Liver (tissue), 9 donors: ENCODE data around the gene CACNB4. TPM values are rescaled to one million over a fixed set of nuclear protein-coding genes. Genes with fewer than 3 reads are reported as not detected.

Experiments used
- DNase-seq: peaks from one replicate; pipeline ENCODE4 v3.0.0-alpha.2; 2017; ENCODE audit warnings: low spot score
- H3K27ac ChIP-seq, 2 donors: one replicate each; pipeline ENCODE4 v1.7.0; 2013; ENCODE audit warnings: inconsistent platforms in 2 of 2, low read length in 2 of 2, control low read depth in 1 of 2, low read depth in 1 of 2, mild to moderate bottlenecking in 1 of 2
- H3K27me3 ChIP-seq, 4 donors: one replicate each; pipeline versions ENCODE4 v1.6.1 to v1.7.0; 2013; ENCODE audit warnings: low read length in 3 of 4, inconsistent platforms in 1 of 4, mild to moderate bottlenecking in 1 of 4, moderate library complexity in 1 of 4; ENCODE audit not compliant: control insufficient read depth in 4 of 4, insufficient read depth in 4 of 4
- H3K36me3 ChIP-seq, 4 donors: one replicate each; pipeline versions ENCODE4 v1.6.1 to v1.7.0; 2013; ENCODE audit warnings: low read length in 3 of 4, mild to moderate bottlenecking in 3 of 4, low read depth in 1 of 4, moderate library complexity in 1 of 4; ENCODE audit not compliant: control insufficient read depth in 4 of 4, insufficient read depth in 3 of 4
- H3K4me1 ChIP-seq, 4 donors: one replicate each; pipeline versions ENCODE4 v1.6.1 to v1.7.0; 2013; ENCODE audit warnings: low read length in 3 of 4, mild to moderate bottlenecking in 3 of 4, moderate library complexity in 1 of 4; ENCODE audit not compliant: control insufficient read depth in 4 of 4, insufficient read depth in 4 of 4
- H3K4me3 ChIP-seq, 3 donors: one replicate each; pipeline versions ENCODE4 v1.6.1 to v1.7.0; 2013; ENCODE audit warnings: low read length in 3 of 3, control low read depth in 1 of 3, low read depth in 1 of 3, mild to moderate bottlenecking in 1 of 3
- H3K9ac ChIP-seq, 2 donors: one replicate each; pipeline ENCODE4 v1.7.0; 2013; ENCODE audit warnings: low read length in 2 of 2, mild to moderate bottlenecking in 2 of 2, moderate library complexity in 2 of 2, control low read depth in 1 of 2, low read depth in 1 of 2
- H3K9me3 ChIP-seq, 4 donors: one replicate each; pipeline versions ENCODE4 v1.6.1 to v1.7.0; 2013; ENCODE audit warnings: low read length in 3 of 4; ENCODE audit not compliant: control insufficient read depth in 4 of 4
- EGR1 ChIP-seq, 2 donors: IDR thresholded peaks; 2 replicates each; pipeline ENCODE4 v1.6.1; 2016 to 2018; ENCODE audit warnings: antibody characterized with exemption in 2 of 2, low read depth in 2 of 2
- FOXA1 ChIP-seq: IDR thresholded peaks from 2 replicates; pipeline ENCODE4 v1.6.1; 2016; ENCODE audit warnings: antibody characterized with exemption
- GABPA ChIP-seq, 2 donors: IDR thresholded peaks in 1 of 2; conservative IDR thresholded peaks in 1 of 2; 2 replicates each; pipeline ENCODE4 v1.6.1; 2016; ENCODE audit warnings: antibody characterized with exemption in 2 of 2, mild to moderate bottlenecking in 1 of 2, moderate library complexity in 1 of 2
- HNF4A ChIP-seq, 2 donors: conservative IDR thresholded peaks; 2 replicates each; pipeline ENCODE4 v1.6.1; 2016; ENCODE audit warnings: antibody characterized with exemption in 2 of 2, mild to moderate bottlenecking in 2 of 2
- HNF4G ChIP-seq: IDR thresholded peaks from 2 replicates; pipeline ENCODE4 v1.6.1; 2016; ENCODE audit warnings: antibody characterized with exemption
- JUND ChIP-seq, 2 donors: IDR thresholded peaks; 2 replicates each; pipeline ENCODE4 v1.6.1; 2016; ENCODE audit warnings: antibody characterized with exemption in 2 of 2
- RAD21 ChIP-seq, 2 donors: IDR thresholded peaks; 2 replicates each; pipeline ENCODE4 v1.6.1; 2016; ENCODE audit warnings: antibody characterized with exemption in 2 of 2, mild to moderate bottlenecking in 2 of 2
- RXRA ChIP-seq, 2 donors: IDR thresholded peaks; 2 replicates each; pipeline ENCODE4 v1.6.1; 2017 to 2018; ENCODE audit warnings: antibody characterized with exemption in 2 of 2, mild to moderate bottlenecking in 1 of 2
- SP1 ChIP-seq: IDR thresholded peaks from 2 replicates; pipeline ENCODE4 v1.6.1; 2018; ENCODE audit warnings: antibody characterized with exemption, mild to moderate bottlenecking
- TAF1 ChIP-seq: conservative IDR thresholded peaks from 2 replicates; pipeline ENCODE4 v1.6.1; 2016; ENCODE audit warnings: antibody characterized with exemption, mild to moderate bottlenecking
- YY1 ChIP-seq: IDR thresholded peaks from 2 replicates; pipeline ENCODE4 v1.6.1; 2016; ENCODE audit warnings: antibody characterized with exemption, mild to moderate bottlenecking
- WGBS: extraction: QIAGEN DNeasy Blood & Tissue Kit; methylation state at CpG from one replicate; pipeline ENCODE4 v1.1.7; 2013; 5-methylcytosine and 5-hydroxymethylcytosine counted together
- polyA plus RNA-seq, 2 donors: library from polyadenylated mRNA; stranded (reverse) in 1 of 2; unstranded in 1 of 2; fragments of 200-250 nt in 1 of 2; fragments of >200 nt in 1 of 2; fragmentation: Nextera tagmentation in 1 of 2; extraction: Ambion mirVana in 1 of 2; gene quantifications; one replicate each; pipeline versions ENCODE4 v1.2.1 to v1.2.3, GENCODE V29; 2013 to 2015
- total RNA-seq, 2 donors: library from RNA; depleted of rRNA; stranded (reverse); fragments of >200 nt; gene quantifications; one replicate each; pipeline ENCODE4 v1.2.3, GENCODE V29; 2014
- TF ChIP-seq, protein P1 (sequence below): IDR thresholded peaks from 2 replicates; pipeline ENCODE4 v1.6.1; 2016; ENCODE audit warnings: antibody characterized with exemption
- TF ChIP-seq, protein P2 (sequence below): IDR thresholded peaks from 2 replicates; pipeline ENCODE4 v1.6.1; 2016; ENCODE audit warnings: antibody characterized with exemption
- TF ChIP-seq, protein P3 (sequence below): fragments of 150-350 bp; IDR thresholded peaks from 2 replicates; pipeline ENCODE4 v1.5.1; 2017; ENCODE audit warnings: improper control_type of control experiment, low read depth, low read length; ENCODE audit not compliant: missing input control
- TF ChIP-seq, protein P4 (sequence below): IDR thresholded peaks from 2 replicates; pipeline ENCODE4 v1.6.1; 2016; ENCODE audit warnings: antibody characterized with exemption
- donor health status: healthy.
- donor health status: healthy.
- donor health status: healthy.
- donor health status: healthy.
- donor health status: healthy.

Gene CACNB4
- total and polyA plus RNA-seq, 4 donors, result 0.02 to 0.50 (median 0.21) TPM

DNA sequence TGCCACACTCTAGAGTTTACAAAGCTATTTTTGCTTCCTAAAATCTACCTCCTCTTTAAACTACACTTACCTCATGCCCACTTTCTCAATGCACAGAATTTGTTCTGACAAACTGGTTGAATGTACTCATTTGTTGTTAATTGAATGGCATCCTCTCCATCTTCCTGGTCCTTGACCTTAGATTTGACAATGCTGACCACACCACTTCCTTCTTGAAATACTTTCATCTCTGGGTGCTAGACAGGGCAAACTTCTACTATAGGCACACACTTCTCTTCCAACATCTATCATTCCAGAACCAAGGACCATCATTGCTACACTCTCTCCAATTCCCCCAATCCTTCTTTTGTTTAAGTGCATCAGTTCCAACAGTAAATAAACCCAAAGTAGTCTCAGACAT, 292.9 kb downstream of the CACNB4 start:
- H3K36me3 ChIP-seq, result peaks cover 1 to 32% (median 11%) of the 10 kb centered on the region in 4 donors
- TF ChIP-seq SP1 (no peak), TAF1 (no peak), RAD21 (IDR thresholded peaks at IDR 0.05) (no peak), HNF4A (conservative IDR thresholded peaks at IDR 0.05) (no peak), RXRA (IDR thresholded peaks at IDR 0.05) (no peak), EGR1 (IDR thresholded peaks at IDR 0.05; ENCODE audit: low read depth in 2 of 2) (no peak), YY1 (no peak), HNF4G (no peak)
- TF ChIP-seq, protein P1, sequence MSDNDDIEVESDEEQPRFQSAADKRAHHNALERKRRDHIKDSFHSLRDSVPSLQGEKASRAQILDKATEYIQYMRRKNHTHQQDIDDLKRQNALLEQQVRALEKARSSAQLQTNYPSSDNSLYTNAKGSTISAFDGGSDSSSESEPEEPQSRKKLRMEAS, result no peak
- TF ChIP-seq, protein P2, sequence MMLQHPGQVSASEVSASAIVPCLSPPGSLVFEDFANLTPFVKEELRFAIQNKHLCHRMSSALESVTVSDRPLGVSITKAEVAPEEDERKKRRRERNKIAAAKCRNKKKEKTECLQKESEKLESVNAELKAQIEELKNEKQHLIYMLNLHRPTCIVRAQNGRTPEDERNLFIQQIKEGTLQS, result no peak
- TF ChIP-seq, protein P3, sequence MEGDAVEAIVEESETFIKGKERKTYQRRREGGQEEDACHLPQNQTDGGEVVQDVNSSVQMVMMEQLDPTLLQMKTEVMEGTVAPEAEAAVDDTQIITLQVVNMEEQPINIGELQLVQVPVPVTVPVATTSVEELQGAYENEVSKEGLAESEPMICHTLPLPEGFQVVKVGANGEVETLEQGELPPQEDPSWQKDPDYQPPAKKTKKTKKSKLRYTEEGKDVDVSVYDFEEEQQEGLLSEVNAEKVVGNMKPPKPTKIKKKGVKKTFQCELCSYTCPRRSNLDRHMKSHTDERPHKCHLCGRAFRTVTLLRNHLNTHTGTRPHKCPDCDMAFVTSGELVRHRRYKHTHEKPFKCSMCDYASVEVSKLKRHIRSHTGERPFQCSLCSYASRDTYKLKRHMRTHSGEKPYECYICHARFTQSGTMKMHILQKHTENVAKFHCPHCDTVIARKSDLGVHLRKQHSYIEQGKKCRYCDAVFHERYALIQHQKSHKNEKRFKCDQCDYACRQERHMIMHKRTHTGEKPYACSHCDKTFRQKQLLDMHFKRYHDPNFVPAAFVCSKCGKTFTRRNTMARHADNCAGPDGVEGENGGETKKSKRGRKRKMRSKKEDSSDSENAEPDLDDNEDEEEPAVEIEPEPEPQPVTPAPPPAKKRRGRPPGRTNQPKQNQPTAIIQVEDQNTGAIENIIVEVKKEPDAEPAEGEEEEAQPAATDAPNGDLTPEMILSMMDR, result no peak
- TF ChIP-seq, protein P4, sequence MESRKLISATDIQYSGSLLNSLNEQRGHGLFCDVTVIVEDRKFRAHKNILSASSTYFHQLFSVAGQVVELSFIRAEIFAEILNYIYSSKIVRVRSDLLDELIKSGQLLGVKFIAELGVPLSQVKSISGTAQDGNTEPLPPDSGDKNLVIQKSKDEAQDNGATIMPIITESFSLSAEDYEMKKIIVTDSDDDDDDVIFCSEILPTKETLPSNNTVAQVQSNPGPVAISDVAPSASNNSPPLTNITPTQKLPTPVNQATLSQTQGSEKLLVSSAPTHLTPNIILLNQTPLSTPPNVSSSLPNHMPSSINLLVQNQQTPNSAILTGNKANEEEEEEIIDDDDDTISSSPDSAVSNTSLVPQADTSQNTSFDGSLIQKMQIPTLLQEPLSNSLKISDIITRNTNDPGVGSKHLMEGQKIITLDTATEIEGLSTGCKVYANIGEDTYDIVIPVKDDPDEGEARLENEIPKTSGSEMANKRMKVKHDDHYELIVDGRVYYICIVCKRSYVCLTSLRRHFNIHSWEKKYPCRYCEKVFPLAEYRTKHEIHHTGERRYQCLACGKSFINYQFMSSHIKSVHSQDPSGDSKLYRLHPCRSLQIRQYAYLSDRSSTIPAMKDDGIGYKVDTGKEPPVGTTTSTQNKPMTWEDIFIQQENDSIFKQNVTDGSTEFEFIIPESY, result no peak

DNA sequence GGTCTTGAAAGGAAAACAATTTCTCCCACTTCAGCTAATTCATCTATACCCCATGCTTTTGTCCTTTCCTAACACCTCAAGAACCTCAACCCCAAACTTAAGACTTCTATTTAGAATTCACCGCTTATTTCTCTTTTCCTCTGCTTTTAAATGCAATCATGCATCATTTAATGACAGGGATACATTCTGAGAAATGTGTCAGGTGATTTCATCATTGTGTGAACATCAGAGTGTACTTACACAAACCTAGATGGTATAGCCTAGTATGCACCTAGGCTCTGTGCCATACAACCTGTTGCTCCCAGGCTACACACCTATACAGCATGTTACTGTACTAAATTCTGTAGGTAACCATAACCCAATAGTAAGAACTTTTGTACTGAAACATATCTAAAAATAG, 293.5 kb downstream of the CACNB4 start:
- Histone ChIP-seq H3K4me3 (no peak overlapping the region), H3K9ac (no peak overlapping the region), H3K27ac (no peak overlapping the region), H3K9me3 (no peaks in the 10 kb centered on the region), H3K27me3 (no peaks in the 10 kb centered on the region), H3K36me3 (peaks cover 1 to 26% (median 10%) of the 10 kb centered on the region in 4 donors), H3K4me1 (no peaks in the 10 kb centered on the region)
- DNase-seq, result no peak
- 99% methylated on average over 1 of the region's 1 CpG for WGBS
- TF ChIP-seq YY1, result no peak
- TF ChIP-seq JUND (IDR thresholded peaks at IDR 0.05), result no peak

More for the DNA sequence above, 292.9 kb downstream of the CACNB4 start:
- Histone ChIP-seq H3K4me1 (no peaks in the 10 kb centered on the region), H3K9me3 (peaks cover 0 to 2% (median 0%) of the 10 kb centered on the region in 4 donors), H3K4me3 (no peak overlapping the region), H3K9ac (no peak overlapping the region), H3K27me3 (no peaks in the 10 kb centered on the region), H3K27ac (no peak overlapping the region)
- DNase-seq, result no peak

DNA sequence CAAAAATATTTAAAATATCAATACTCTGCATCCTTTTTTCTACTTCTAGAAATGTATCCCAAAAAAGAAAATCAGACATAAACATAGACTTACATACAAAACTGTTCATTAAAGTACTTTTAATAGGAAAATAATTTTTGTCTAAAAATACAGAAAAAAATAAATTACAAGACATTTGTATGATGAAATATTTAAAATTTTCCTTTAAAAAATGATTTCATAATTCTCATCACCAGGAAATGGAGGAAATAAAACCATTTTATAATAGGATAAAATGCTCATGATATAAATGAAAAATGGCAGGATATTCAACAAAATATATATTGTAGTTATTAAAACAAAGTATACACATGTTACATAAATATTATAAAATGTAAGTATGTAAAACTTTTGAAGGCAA, 295.0 kb downstream of the CACNB4 start:
- TF ChIP-seq HNF4A (conservative IDR thresholded peaks at IDR 0.05) (no peak), GABPA (IDR thresholded peaks at IDR 0.05 in 1 of 2, conservative IDR thresholded peaks at IDR 0.05 in 1 of 2) (no peak), RAD21 (IDR thresholded peaks at IDR 0.05) (no peak), RXRA (IDR thresholded peaks at IDR 0.05) (no peak), HNF4G (no peak), TAF1 (no peak), FOXA1 (no peak)
- TF ChIP-seq, protein P4, result no peak
- TF ChIP-seq, protein P2, result no peak

More for the DNA sequence above, 295.0 kb downstream of the CACNB4 start:
- Histone ChIP-seq H3K9me3 (no peaks in the 10 kb centered on the region), H3K9ac (no peak overlapping the region), H3K4me1 (no peaks in the 10 kb centered on the region), H3K27me3 (no peaks in the 10 kb centered on the region), H3K36me3 (peaks cover 1 to 26% (median 11%) of the 10 kb centered on the region in 4 donors), H3K27ac (no peak overlapping the region), H3K4me3 (no peak overlapping the region)
- DNase-seq, result no peak
